GM23338 (cell line): Measurements from ENCODE around the gene C1orf74. TPM values are rescaled to one million over a fixed set of nuclear protein-coding genes. Genes with fewer than 3 reads are reported as not detected.

Source experiments
- ATAC-seq: fragments of 200-7000 bp; cut with Tn5 transposase; 3 replicates; pipeline ENCODE4 v1.9.1; 2020
- DNase-seq: peaks from one replicate; pipeline ENCODE4 v3.0.0-alpha.2; 2015; ENCODE audit warnings: low spot score
- H2AFZ ChIP-seq: fragments of 200-600 bp; sonication (generic); 2 replicates; pipeline ENCODE4 v1.8.0; 2016; ENCODE audit warnings: antibody characterized with exemption, mild to moderate bottlenecking, moderate library complexity
- H3F3A ChIP-seq: fragments of 200-600 bp; sonication (generic); replicated peaks from 2 replicates; pipeline ENCODE4 v1.8.0; 2017; ENCODE audit warnings: antibody characterized with exemption, mixed run types, low read depth
- H3K27ac ChIP-seq: fragments of 200-600 bp; sonication (generic); 2 replicates; pipeline ENCODE4 v1.6.1; 2016; ENCODE audit warnings: low read depth
- H3K27me3 ChIP-seq: fragments of 200-600 bp; sonication (generic); 2 replicates; pipeline ENCODE4 v1.8.0; 2016; ENCODE audit warnings: mild to moderate bottlenecking, mixed run types, moderate library complexity; ENCODE audit not compliant: insufficient read depth
- H3K36me3 ChIP-seq: fragments of 200-600 bp; sonication (generic); 2 replicates; pipeline ENCODE4 v1.8.0; 2016; ENCODE audit warnings: mild to moderate bottlenecking; ENCODE audit not compliant: insufficient read depth
- H3K4me1 ChIP-seq: fragments of 200-600 bp; sonication (generic); 2 replicates; pipeline ENCODE4 v1.8.0; 2016; ENCODE audit warnings: mild to moderate bottlenecking, moderate library complexity; ENCODE audit not compliant: insufficient read depth
- H3K4me2 ChIP-seq: fragments of 200-600 bp; sonication (generic); 2 replicates; pipeline ENCODE4 v1.7.1; 2017; ENCODE audit warnings: mixed run types
- H3K4me3 ChIP-seq: fragments of 200-600 bp; sonication (generic); 2 replicates; pipeline ENCODE4 v1.6.1; 2016; ENCODE audit warnings: mixed run types
- H3K79me2 ChIP-seq: fragments of 200-600 bp; sonication (generic); replicated peaks from 2 replicates; pipeline ENCODE4 v1.8.0; 2017; ENCODE audit warnings: mild to moderate bottlenecking; ENCODE audit not compliant: insufficient read depth
- H3K9me2 ChIP-seq: fragments of 200-600 bp; sonication (generic); 2 replicates; pipeline ENCODE4 v1.8.0; 2017; ENCODE audit not compliant: insufficient read depth
- H4K20me1 ChIP-seq: fragments of 200-600 bp; sonication (generic); replicated peaks from 2 replicates; pipeline ENCODE4 v1.8.0; 2017; ENCODE audit warnings: mild to moderate bottlenecking; ENCODE audit not compliant: insufficient read depth
- H3K27ac Mint-ChIP-seq: 2 replicates; pipeline ENCODE4 v1.8.0; 2020; ENCODE audit warnings: inconsistent platforms, mild to moderate bottlenecking, moderate library complexity, mixed read lengths
- H3K27me3 Mint-ChIP-seq: 3 replicates; pipeline ENCODE4 v1.8.0; 2022; ENCODE audit warnings: low read depth, mild to moderate bottlenecking, moderate library complexity, mixed read lengths, inconsistent platforms; ENCODE audit not compliant: insufficient read depth, poor library complexity
- H3K36me3 Mint-ChIP-seq: 3 replicates; pipeline ENCODE4 v1.8.0; 2021; ENCODE audit warnings: low read depth, mild to moderate bottlenecking, inconsistent platforms, moderate library complexity, mixed read lengths
- H3K4me1 Mint-ChIP-seq: 3 replicates; pipeline ENCODE4 v1.8.0; 2020; ENCODE audit warnings: mild to moderate bottlenecking, inconsistent platforms, mixed read lengths
- H3K4me3 Mint-ChIP-seq: 3 replicates; pipeline ENCODE4 v1.8.0; 2021; ENCODE audit warnings: moderate library complexity, mild to moderate bottlenecking, inconsistent platforms, mixed read lengths
- H3K9me3 Mint-ChIP-seq: 3 replicates; pipeline ENCODE4 v1.8.0; 2020; ENCODE audit warnings: moderate library complexity, mild to moderate bottlenecking, inconsistent platforms, mixed read lengths
- CREB1 ChIP-seq: fragments of 250-450 bp; sonication (Bioruptor Pico); IDR thresholded peaks from 2 replicates; pipeline ENCODE4 v1.5.0; 2020; ENCODE audit warnings: low read depth, mild to moderate bottlenecking, moderate library complexity
- ETS1 ChIP-seq: IDR thresholded peaks from 2 replicates; pipeline ENCODE4 v1.6.1; 2016; ENCODE audit warnings: antibody characterized with exemption
- EZH2 ChIP-seq: fragments of 200-600 bp; sonication (generic); IDR thresholded peaks from one replicate; pipeline ENCODE4 v1.8.0; 2017; ENCODE audit warnings: antibody characterized with exemption, mild to moderate bottlenecking, low read depth; ENCODE audit not compliant: unreplicated experiment
- EZH2phosphoT487 ChIP-seq: fragments of 200-600 bp; sonication (generic); IDR thresholded peaks from one replicate; pipeline ENCODE4 v1.8.1; 2018; ENCODE audit warnings: antibody characterized with exemption; ENCODE audit not compliant: unreplicated experiment
- JUNB ChIP-seq: IDR thresholded peaks from one replicate; pipeline ENCODE4 v1.6.1; 2016; ENCODE audit warnings: antibody characterized with exemption; ENCODE audit not compliant: unreplicated experiment
- NANOG ChIP-seq: IDR thresholded peaks from 2 replicates; pipeline ENCODE4 v1.6.1; 2016; ENCODE audit warnings: antibody characterized with exemption, borderline replicate concordance
- POLR2AphosphoS5 ChIP-seq: IDR thresholded peaks from 2 replicates; pipeline ENCODE4 v1.6.1; 2016; ENCODE audit warnings: antibody characterized with exemption, low read depth
- REST ChIP-seq: IDR thresholded peaks from one replicate; pipeline ENCODE4 v1.6.1; 2018; ENCODE audit warnings: antibody characterized with exemption; ENCODE audit not compliant: unreplicated experiment
- STAT1 ChIP-seq: IDR thresholded peaks from one replicate; pipeline ENCODE4 v1.6.1; 2016; ENCODE audit warnings: antibody characterized with exemption; ENCODE audit not compliant: unreplicated experiment
- ZNF114 ChIP-seq: fragments of 250-450 bp; sonication (Bioruptor Pico); IDR thresholded peaks from 2 replicates; pipeline ENCODE4 v1.5.0; 2020; ENCODE audit warnings: mild to moderate bottlenecking, moderate library complexity
- ZNF331 ChIP-seq: fragments of 250-450 bp; sonication (Bioruptor Pico); IDR thresholded peaks from 2 replicates; pipeline ENCODE4 v1.5.0; 2020; ENCODE audit warnings: low read depth, mild to moderate bottlenecking, moderate library complexity
- ZNF462 ChIP-seq: fragments of 250-450 bp; sonication (Bioruptor Pico); IDR thresholded peaks from 2 replicates; pipeline ENCODE4 v1.5.0; 2020; ENCODE audit warnings: mild to moderate bottlenecking, moderate library complexity
- polyA plus RNA-seq: library from polyadenylated mRNA; unstranded; fragments of >200 nt; fragmentation: Nextera tagmentation; extraction: Ambion mirVana; gene quantifications from 2 replicates; pipeline ENCODE4 v1.2.1, GENCODE V29; 2016
- total RNA-seq: library from RNA; depleted of rRNA; stranded (reverse); fragments of >200 nt; shearing (Covaris generic); gene quantifications from 2 replicates; pipeline ENCODE4 v1.2.3, GENCODE V29; 2014
- TF ChIP-seq, protein P1 (sequence below), 2 experiments: fragments of 200-600 bp in 1 of 2; sonication (generic) in 1 of 2; conservative IDR thresholded peaks; 2 replicates each; pipeline versions ENCODE4 v1.5.1 to v1.6.1; 2016 to 2017; ENCODE audit warnings: antibody characterized with exemption in 2 of 2, low read depth in 2 of 2, mild to moderate bottlenecking in 2 of 2, moderate library complexity in 1 of 2

The C1orf74 gene
- total and polyA plus RNA-seq, 2 experiments from 2014 or later: 2.8 to 3.9 TPM

- no peak for TF ChIP-seq ETS1
- no peak for TF ChIP-seq REST
- TF ChIP-seq POLR2AphosphoS5: no peak
- TF ChIP-seq ZNF114: no peak
- TF ChIP-seq STAT1: no peak
- no peak for TF ChIP-seq NANOG
- no peak for TF ChIP-seq ZNF462 (CRISPR knock-in tag)
- TF ChIP-seq ZNF331 (CRISPR knock-in tag): no peak
- no peak for TF ChIP-seq JUNB
- TF ChIP-seq, protein P1, sequence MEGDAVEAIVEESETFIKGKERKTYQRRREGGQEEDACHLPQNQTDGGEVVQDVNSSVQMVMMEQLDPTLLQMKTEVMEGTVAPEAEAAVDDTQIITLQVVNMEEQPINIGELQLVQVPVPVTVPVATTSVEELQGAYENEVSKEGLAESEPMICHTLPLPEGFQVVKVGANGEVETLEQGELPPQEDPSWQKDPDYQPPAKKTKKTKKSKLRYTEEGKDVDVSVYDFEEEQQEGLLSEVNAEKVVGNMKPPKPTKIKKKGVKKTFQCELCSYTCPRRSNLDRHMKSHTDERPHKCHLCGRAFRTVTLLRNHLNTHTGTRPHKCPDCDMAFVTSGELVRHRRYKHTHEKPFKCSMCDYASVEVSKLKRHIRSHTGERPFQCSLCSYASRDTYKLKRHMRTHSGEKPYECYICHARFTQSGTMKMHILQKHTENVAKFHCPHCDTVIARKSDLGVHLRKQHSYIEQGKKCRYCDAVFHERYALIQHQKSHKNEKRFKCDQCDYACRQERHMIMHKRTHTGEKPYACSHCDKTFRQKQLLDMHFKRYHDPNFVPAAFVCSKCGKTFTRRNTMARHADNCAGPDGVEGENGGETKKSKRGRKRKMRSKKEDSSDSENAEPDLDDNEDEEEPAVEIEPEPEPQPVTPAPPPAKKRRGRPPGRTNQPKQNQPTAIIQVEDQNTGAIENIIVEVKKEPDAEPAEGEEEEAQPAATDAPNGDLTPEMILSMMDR (conservative IDR thresholded peaks at IDR 0.05; ENCODE audit: low read depth in 2 of 2): no peak
- no peak for TF ChIP-seq EZH2
- TF ChIP-seq EZH2phosphoT487: no peak
- TF ChIP-seq CREB1 (CRISPR knock-in tag): no peak
- Histone ChIP-seq H3K27ac (no peak overlapping the region), H3K9me2 (peaks cover 4% of the 10 kb centered on the region; the same call in 1 of the 2 replicates), H3K4me3 (no peak overlapping the region), H2AFZ (no peak overlapping the region), H3K4me2 (no peak overlapping the region), H3K27me3 (no peaks in the 10 kb centered on the region), H3F3A (no peaks in the 10 kb centered on the region), H3K4me1 (peaks cover 8% of the 10 kb centered on the region; the same call in 1 of the 2 replicates), H3K79me2 (no peaks in the 10 kb centered on the region), H3K36me3 (no peaks in the 10 kb centered on the region), H4K20me1 (no peaks in the 10 kb centered on the region)
- Mint-ChIP-seq H3K27me3 (peaks cover 2% of the 10 kb centered on the region), H3K4me3 (no peak overlapping the region), H3K9me3 (no peaks in the 10 kb centered on the region), H3K27ac (no peak overlapping the region), H3K4me1 (peaks cover 9% of the 10 kb centered on the region), H3K36me3 (no peaks in the 10 kb centered on the region)
- DNase-seq (no peak), ATAC-seq (no peak)
These were observed 16.7 kb downstream of the C1orf74 start for GRCh38 chr1:209767706-209768105.
